Activated CD4-positive, alpha-beta memory T cell treated with anti-CD3 and anti-CD28 coated beads for 36 hours (primary cell): ENCODE results near the gene UBQLN2. TPM values are rescaled to one million over a fixed set of nuclear protein-coding genes. Genes with fewer than 3 reads are reported as not detected.
"Not testable (repeated sequence)": the region's sequence is repeated elsewhere in the genome, so short reads cannot be mapped to it uniquely, and the experiment has no call there.

Experiments
- CTCF ChIA-PET: fragments of 350-600 bp; sonication (Branson Sonifier 250); formaldehyde crosslinking; loops from one replicate; lab custom pipeline; 2021; ENCODE audit warnings: antibody characterized with exemption, inconsistent platforms; lab: Charles Lee
- POLR2A ChIA-PET: fragments of 350-600 bp; sonication (Branson Sonifier 250); formaldehyde crosslinking; loops from one replicate; lab custom pipeline; 2021; ENCODE audit warnings: antibody characterized with exemption; lab: Charles Lee
- DNase-seq: peaks from one replicate; pipeline ENCODE4 v3.0.0-alpha.2; 2020
- H3K27ac Mint-ChIP-seq: one replicate; pipeline ENCODE4 v1.8.0; 2021; ENCODE audit warnings: mixed read lengths
- H3K27me3 Mint-ChIP-seq: one replicate; pipeline ENCODE4 v1.8.0; 2021; ENCODE audit warnings: mixed read lengths
- H3K36me3 Mint-ChIP-seq: one replicate; pipeline ENCODE4 v1.8.0; 2021; ENCODE audit warnings: mixed read lengths
- H3K4me1 Mint-ChIP-seq: one replicate; pipeline ENCODE4 v1.8.0; 2021; ENCODE audit warnings: low read depth, mixed read lengths
- H3K4me3 Mint-ChIP-seq: one replicate; pipeline ENCODE4 v1.8.0; 2021; ENCODE audit warnings: mild to moderate bottlenecking, mixed read lengths
- H3K9me3 Mint-ChIP-seq: one replicate; pipeline ENCODE4 v1.8.0; 2021; ENCODE audit warnings: mixed read lengths
- intact Hi-C: fragments of 100-400 bp; cut with micrococcal nuclease; formaldehyde crosslinking; loops from one replicate; pipeline ENCODE4 v1.15.1; 2023
- total RNA-seq, 2 experiments: library from RNA; stranded (reverse); gene quantifications; one replicate each; pipeline ENCODE4 v1.2.3, GENCODE V29; 2021

The UBQLN2 gene
- total RNA-seq = 10 to 100 TPM; 52.0 to 52.2 TPM

GRCh38 chrX:56563231-56564161 is at the start of gene UBQLN2:
TSS of gene UBQLN2 (plus strand) at chrX:56563627. CDS start at chrX:56563874, 247 bp downstream.
- Mint-ChIP-seq H3K4me3 (peak within 1 kb of the TSS; percentile 86), H3K27me3 (no peaks in the 10 kb centered on the region), H3K27ac (peak within 1 kb of the TSS; percentile 98), H3K9me3 (no peaks in the 10 kb centered on the region), H3K4me1 (peaks cover 3% of the 10 kb centered on the region), H3K36me3 (peaks cover 32% of the 10 kb centered on the region)
- POLR2A ChIA-PET = interaction anchor here (0.8 to 2.5 kb wide), 4 partner anchors 15 to 726 kb away, joined by 3 to 11 read pairs (median 4); partner anchors contain the start of gene NBDY
- CTCF ChIA-PET = interaction anchor here (0.6 to 1.5 kb wide), 4 partner anchors 165 to 295 kb away, joined by 3 to 4 read pairs (median 4); partner anchors contain the start of gene NBDY
- peak; percentile 87 for DNase-seq
- intact Hi-C loops = loop anchor here (1.0 to 10.0 kb wide), 7 partner anchors 12 to 849 kb away; partner anchors contain the start of genes FAAH2, NBDY and RRAGB

GRCh38 chrX:56519642-56520041 is 43.8 kb upstream of the UBQLN2 start:
- no peaks in the 10 kb centered on the region for H3K27me3 Mint-ChIP-seq
- ChIA-PET POLR2A (no interaction called here), CTCF (no interaction called here)
- no peaks in the 10 kb centered on the region for H3K4me1 Mint-ChIP-seq
- intact Hi-C loops = no loop called here
- H3K9me3 Mint-ChIP-seq = peaks cover 31% of the 10 kb centered on the region
- no peak overlapping the region for H3K27ac Mint-ChIP-seq
- no peak overlapping the region for H3K4me3 Mint-ChIP-seq
- peaks cover 12% of the 10 kb centered on the region for H3K36me3 Mint-ChIP-seq
- DNase-seq = no peak

GRCh38 chrX:56529482-56530007 is 33.9 kb upstream of the UBQLN2 start:
- H3K27ac Mint-ChIP-seq, H3K4me3 Mint-ChIP-seq, POLR2A ChIA-PET, intact Hi-C loops, H3K27me3 Mint-ChIP-seq, DNase-seq, H3K4me1 Mint-ChIP-seq, CTCF ChIA-PET: not testable (repeated sequence)
- Mint-ChIP-seq H3K9me3 (peaks cover 11% of the 10 kb centered on the region), H3K36me3 (peaks cover 19% of the 10 kb centered on the region)

- Mint-ChIP-seq H3K4me3 (no peak overlapping the region), H3K27me3 (no peaks in the 10 kb centered on the region), H3K9me3 (peaks cover 9% of the 10 kb centered on the region), H3K4me1 (peaks cover 2% of the 10 kb centered on the region), H3K36me3 (peaks cover 17% of the 10 kb centered on the region), H3K27ac (no peak overlapping the region)
- no peak for DNase-seq
- POLR2A ChIA-PET = no interaction called here
- intact Hi-C loops = no loop called here
- CTCF ChIA-PET = no interaction called here
Measured at GRCh38 chrX:56530011-56530410, 33.4 kb upstream of the UBQLN2 start.

GRCh38 chrX:56550667-56551066 is 12.8 kb upstream of the UBQLN2 start:
- no peak overlapping the region for H3K4me3 Mint-ChIP-seq
- peaks cover 48% of the 10 kb centered on the region for H3K9me3 Mint-ChIP-seq
- no peak overlapping the region for H3K27ac Mint-ChIP-seq
- no peaks in the 10 kb centered on the region for H3K27me3 Mint-ChIP-seq
- intact Hi-C loops = no loop called here
- ChIA-PET CTCF (no interaction called here), POLR2A (no interaction called here)
- DNase-seq = no peak
- H3K4me1 Mint-ChIP-seq = no peaks in the 10 kb centered on the region
- H3K36me3 Mint-ChIP-seq = peaks cover 12% of the 10 kb centered on the region

- CTCF ChIA-PET = no interaction called here
- no peaks in the 10 kb centered on the region for H3K27me3 Mint-ChIP-seq
- H3K9me3 Mint-ChIP-seq = peaks cover 17% of the 10 kb centered on the region
- peaks cover 4% of the 10 kb centered on the region for H3K36me3 Mint-ChIP-seq
- no peak overlapping the region for H3K27ac Mint-ChIP-seq
- no peak for DNase-seq
- no peaks in the 10 kb centered on the region for H3K4me1 Mint-ChIP-seq
- POLR2A ChIA-PET = no interaction called here
- no peak overlapping the region for H3K4me3 Mint-ChIP-seq
- intact Hi-C loops = no loop called here
Measured at GRCh38 chrX:56554870-56555269, 8.6 kb upstream of the UBQLN2 start.

GRCh38 chrX:56557376-56557929 is 6.0 kb upstream of the UBQLN2 start:
- no peaks in the 10 kb centered on the region for H3K27me3 Mint-ChIP-seq
- H3K27ac Mint-ChIP-seq = no peak overlapping the region
- no peaks in the 10 kb centered on the region for H3K4me1 Mint-ChIP-seq
- no peak for DNase-seq
- H3K4me3 Mint-ChIP-seq = no peak overlapping the region
- POLR2A ChIA-PET = no interaction called here
- H3K9me3 Mint-ChIP-seq = peaks cover 7% of the 10 kb centered on the region
- intact Hi-C loops = no loop called here
- H3K36me3 Mint-ChIP-seq = peaks cover 2% of the 10 kb centered on the region
- CTCF ChIA-PET = no interaction called here

- Mint-ChIP-seq H3K36me3 (peaks cover 36% of the 10 kb centered on the region), H3K27me3 (no peaks in the 10 kb centered on the region), H3K9me3 (no peaks in the 10 kb centered on the region), H3K27ac (peak overlapping the region; percentile 98), H3K4me3 (peak overlapping the region; percentile 86), H3K4me1 (peaks cover 10% of the 10 kb centered on the region)
- peak; percentile 73 for DNase-seq
- intact Hi-C loops = loop anchor here (1.0 to 10.0 kb wide), 7 partner anchors 11 to 850 kb away; partner anchors contain the start of genes FAAH2, NBDY and RRAGB
- POLR2A ChIA-PET = interaction anchor here (0.8 to 2.5 kb wide), 5 partner anchors 14 to 725 kb away, joined by 3 to 11 read pairs (median 3); partner anchors contain the start of gene NBDY
- CTCF ChIA-PET = interaction anchor here (0.6 to 1.5 kb wide), 4 partner anchors 164 to 296 kb away, joined by 3 to 4 read pairs (median 4); partner anchors contain the start of gene NBDY
Measured at GRCh38 chrX:56564164-56564885, 898 bp downstream of the UBQLN2 start.

GRCh38 chrX:56564921-56565840 is 1.8 kb downstream of the UBQLN2 start:
- H3K9me3 Mint-ChIP-seq = no peaks in the 10 kb centered on the region
- ChIA-PET POLR2A (interaction anchor here (1.0 to 2.5 kb wide), 4 partner anchors 16 to 657 kb away, joined by 3 to 11 read pairs (median 4); partner anchors contain the start of gene NBDY), CTCF (interaction anchor here (1.0 to 1.5 kb wide), 3 partner anchors 163 to 283 kb away, joined by 4 read pairs; partner anchors contain the start of gene NBDY)

GRCh38 chrX:56569378-56570057 is 6.1 kb downstream of the UBQLN2 start:
- Mint-ChIP-seq H3K4me1 (peaks cover 40% of the 10 kb centered on the region), H3K27ac (peak overlapping the region; percentile 88), H3K36me3 (peaks cover 44% of the 10 kb centered on the region), H3K9me3 (no peaks in the 10 kb centered on the region), H3K4me3 (no peak overlapping the region), H3K27me3 (no peaks in the 10 kb centered on the region)
- DNase-seq = peak; percentile 31
- ChIA-PET CTCF (no interaction called here), POLR2A (interaction anchor here (1.5 kb wide), 1 partner anchor 187 kb away, joined by 3 read pairs; no protein-coding TSS in a partner anchor)
- intact Hi-C loops = loop anchor here (5.0 to 10.0 kb wide), 3 partner anchors 243 to 855 kb away; partner anchors contain the start of gene RRAGB

More at GRCh38 chrX:56564921-56565840, 1.8 kb downstream of the UBQLN2 start:
- peak overlapping the region; percentile 86 for H3K4me3 Mint-ChIP-seq
- DNase-seq = peak; percentile 43
- H3K36me3 Mint-ChIP-seq = peaks cover 38% of the 10 kb centered on the region
- intact Hi-C loops = loop anchor here (1.0 to 10.0 kb wide), 9 partner anchors 10 to 850 kb away; partner anchors contain the start of genes FAAH2, NBDY and RRAGB
- peak overlapping the region; percentile 98 for H3K27ac Mint-ChIP-seq
- H3K27me3 Mint-ChIP-seq = no peaks in the 10 kb centered on the region
- peaks cover 17% of the 10 kb centered on the region for H3K4me1 Mint-ChIP-seq
